ENCODE measurements around the gene ABCC3. TPM values are rescaled to one million over a fixed set of nuclear protein-coding genes. Genes with fewer than 3 reads are reported as not detected.

ABCC3 gene
- total and polyA plus RNA-seq, 2 of the 8 experiments (the other 6 are each of a cell fraction or from before 2014, with no cell fraction given), result 0.35 to 0.37 TPM

- DNase-seq (ENCODE audit: low read depth in 1 of 2, low spot score in 2 of 2) (no peak), FAIRE-seq (no peak)
- H2AFZ ChIP-seq (ENCODE audit: low read length), result no peak overlapping the region
- POLR2A ChIA-PET (ENCODE audit: partially characterized antibody), result interaction anchor here (1.0 to 1.4 kb wide), 6 partner anchors 9 to 183 kb away, joined by 3 to 4 read pairs (median 3); partner anchors contain the start of gene LUC7L3
- H4K8ac ChIP-seq (ENCODE audit: extremely low read depth, insufficient read depth, low read length), result peak overlapping the region; percentile 28; the same call in 1 of the 2 replicates
- H2BK12ac ChIP-seq (ENCODE audit: low read depth, low read length), result no peak overlapping the region
- H3K18ac ChIP-seq (ENCODE audit: extremely low read depth, low read length), result no peak overlapping the region
- H3K79me1 ChIP-seq (ENCODE audit: low read depth, low read length), result no peaks in the 10 kb centered on the region
- H3K4me2 ChIP-seq (ENCODE audit: insufficient read depth in 1 of 2, low read depth in 2 of 2, low read length in 2 of 2), result no peak overlapping the region
- no peaks in the 10 kb centered on the region for H3K23me2 ChIP-seq (ENCODE audit: low read depth, low read length)
- no peak overlapping the region for H3K56ac ChIP-seq (replicated peaks; ENCODE audit: insufficient read length, low read depth, low read length)
- H3K36me3 ChIP-seq (ENCODE audit: control insufficient read depth in 2 of 4, insufficient read depth in 4 of 4, low read length in 3 of 4), result no peaks in the 10 kb centered on the region
- no peak overlapping the region for H3K27ac ChIP-seq (ENCODE audit: low read depth, low read length)
- no peak overlapping the region for H2AK5ac ChIP-seq (ENCODE audit: low read depth, low read length)
- H3K79me2 ChIP-seq (ENCODE audit: control insufficient read depth in 1 of 2, insufficient read depth in 2 of 2, low read length in 2 of 2), result no peaks in the 10 kb centered on the region
- no peak overlapping the region for H3K4me3 ChIP-seq (ENCODE audit: extremely low read depth in 1 of 4, insufficient read depth in 2 of 4, low read depth in 3 of 4, low read length in 4 of 4)
- H3K27me3 ChIP-seq (replicated peaks in 1 of 4; ENCODE audit: control insufficient read depth in 3 of 4, extremely low read depth in 1 of 4, insufficient read depth in 3 of 4, low read length in 3 of 4), result no peaks in the 10 kb centered on the region
- peak overlapping the region; percentile 9; the same call in 1 of the 2 replicates for H2BK5ac ChIP-seq (ENCODE audit: low read depth, low read length)
- no peak overlapping the region for H2BK15ac ChIP-seq (ENCODE audit: low read length)
- no peak overlapping the region for H3K23ac ChIP-seq (ENCODE audit: insufficient read length)
- CTCF ChIA-PET (ENCODE audit: partially characterized antibody), result interaction anchor here (0.8 to 20.2 kb wide), 19 partner anchors 9 to 321 kb away, joined by 3 to 391 read pairs (median 4); no protein-coding TSS in a partner anchor
- no peaks in the 10 kb centered on the region for H3K9me3 ChIP-seq (ENCODE audit: insufficient read depth in 2 of 2, low read depth in 1 of 2, low read length in 1 of 2)
- no peak overlapping the region for H3K14ac ChIP-seq (ENCODE audit: insufficient read length)
- 91% methylated on average over 25 of the region's 28 CpGs; no CpG with 5 or more reads in 1 of the 2 experiments for WGBS, 2 experiments (ENCODE audit: extremely low coverage in 1 of 2, insufficient coverage in 1 of 2, insufficient read length in 1 of 2, insufficient replicate concordance in 2 of 2, low coverage in 1 of 2, low lambda C conversion rate in 2 of 2, missing lambda C conversion rate in 1 of 2)
- H4K91ac ChIP-seq (replicated peaks; ENCODE audit: insufficient read length, low read length), result peak overlapping the region; percentile 62
- no peak overlapping the region for H3K4ac ChIP-seq (replicated peaks; ENCODE audit: insufficient read length, low read depth, low read length)
- peaks cover 0 to 13% (median 1%) of the 10 kb centered on the region in 4 experiments; a peak in 3 of 7 replicates for H3K4me1 ChIP-seq (replicated peaks in 1 of 4; ENCODE audit: control insufficient read depth in 3 of 4, insufficient read depth in 4 of 4, low read length in 3 of 4)
- no peak overlapping the region for H3K9ac ChIP-seq (replicated peaks in 1 of 4; ENCODE audit: extremely low read depth in 1 of 4, low read depth in 3 of 4, low read length in 3 of 4)
- no peaks in the 10 kb centered on the region for H4K20me1 ChIP-seq (replicated peaks in 1 of 2; ENCODE audit: control insufficient read depth in 1 of 2, insufficient read depth in 2 of 2, low read length in 2 of 2)
- H2BK120ac ChIP-seq (replicated peaks; ENCODE audit: low read depth, low read length), result no peak overlapping the region
- H2BK20ac ChIP-seq (ENCODE audit: low read length), result no peak overlapping the region
- H4K5ac ChIP-seq (ENCODE audit: insufficient read length, low read depth, low read length), result no peak overlapping the region
- no peak for TF ChIP-seq CEBPB (IDR thresholded peaks at IDR 0.05; ENCODE audit: low read depth, low read length)
- TF ChIP-seq SIRT6 (IDR thresholded peaks at IDR 0.05; ENCODE audit: low read length), result no peak
- no peak for TF ChIP-seq RNF2 (IDR thresholded peaks at IDR 0.05; ENCODE audit: borderline replicate concordance, low read depth, low read length, missing control alignments, poor library complexity, severe bottlenecking)
- TF ChIP-seq RXRA (IDR thresholded peaks at IDR 0.05; ENCODE audit: insufficient read depth, low read depth, low read length), result no peak
- TF ChIP-seq BCL11A (IDR thresholded peaks at IDR 0.05; ENCODE audit: low read depth in 2 of 2, low read length in 2 of 2), result no peak
- no peak for TF ChIP-seq EP300 (IDR thresholded peaks at IDR 0.05; ENCODE audit: borderline replicate concordance in 1 of 2, low read depth in 2 of 2, low read length in 2 of 2)
- TF ChIP-seq MAFK (IDR thresholded peaks at IDR 0.05; ENCODE audit: low read depth, low read length), result no peak
- no peak for TF ChIP-seq ASH2L (IDR thresholded peaks at IDR 0.05; ENCODE audit: low read length)
- no peak for TF ChIP-seq SP1 (IDR thresholded peaks at IDR 0.05; ENCODE audit: low read depth, low read length)
- TF ChIP-seq TAF7 (optimal IDR thresholded peaks at IDR 0.05; ENCODE audit: borderline replicate concordance, low read depth, low read length), result no peak
- TF ChIP-seq KDM1A (IDR thresholded peaks at IDR 0.05; ENCODE audit: borderline replicate concordance, low read length), result no peak
- TF ChIP-seq POLR2AphosphoS5 (IDR thresholded peaks at IDR 0.05; ENCODE audit: low read depth, low read length), result no peak
These were observed 49.0 kb downstream of the ABCC3 start for GRCh38 chr17:50683434-50684287.

All from H1 (cell line).